Measurements from ENCODE around the gene NUDT2.
"Not testable (repeated sequence)": the region's sequence is repeated elsewhere in the genome, so short reads cannot be mapped to it uniquely, and the experiment has no call there.

The NUDT2 gene

DNA sequence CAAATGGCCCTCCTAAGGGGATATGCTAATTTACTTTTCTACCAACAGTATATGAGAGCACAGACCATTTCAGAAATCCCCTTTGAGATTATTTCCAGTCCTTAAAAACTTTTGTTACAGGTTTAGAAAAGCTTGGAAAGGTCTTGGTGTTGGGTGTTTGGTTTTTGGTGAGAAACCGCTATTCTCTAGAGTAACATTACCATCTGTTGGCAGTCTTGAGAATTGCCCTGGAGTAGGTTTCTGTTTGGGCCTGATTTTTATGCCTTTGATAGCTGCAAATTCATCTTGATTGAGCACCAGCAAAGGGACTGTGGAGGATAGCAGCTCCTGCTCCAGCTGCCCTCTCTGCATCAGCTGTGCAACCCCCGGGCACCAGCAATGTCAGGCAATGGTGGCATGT, 8.0 kb downstream of the NUDT2 start:
- no peak for DNase-seq

DNA sequence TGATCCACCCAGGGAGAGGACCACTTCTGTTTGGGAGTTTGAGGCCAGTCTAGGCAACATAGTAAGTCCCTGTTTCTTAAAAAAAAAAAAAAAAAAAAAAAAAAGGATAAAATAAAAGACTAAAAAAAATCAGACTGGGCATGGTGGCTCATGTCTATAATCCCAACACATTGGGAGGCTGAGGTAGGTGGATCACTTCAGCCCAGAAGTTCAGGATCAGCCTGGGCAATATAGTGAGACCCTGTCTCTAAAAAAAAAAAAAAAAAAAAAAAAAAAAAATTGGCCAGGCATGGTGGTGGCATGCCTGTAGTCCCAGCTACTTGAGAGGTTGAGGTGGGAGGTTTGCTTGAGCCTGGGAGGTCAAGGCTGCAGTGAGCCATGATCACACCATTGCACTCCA, 8.7 kb downstream of the NUDT2 start:
- not testable (repeated sequence) for DNase-seq

DNA sequence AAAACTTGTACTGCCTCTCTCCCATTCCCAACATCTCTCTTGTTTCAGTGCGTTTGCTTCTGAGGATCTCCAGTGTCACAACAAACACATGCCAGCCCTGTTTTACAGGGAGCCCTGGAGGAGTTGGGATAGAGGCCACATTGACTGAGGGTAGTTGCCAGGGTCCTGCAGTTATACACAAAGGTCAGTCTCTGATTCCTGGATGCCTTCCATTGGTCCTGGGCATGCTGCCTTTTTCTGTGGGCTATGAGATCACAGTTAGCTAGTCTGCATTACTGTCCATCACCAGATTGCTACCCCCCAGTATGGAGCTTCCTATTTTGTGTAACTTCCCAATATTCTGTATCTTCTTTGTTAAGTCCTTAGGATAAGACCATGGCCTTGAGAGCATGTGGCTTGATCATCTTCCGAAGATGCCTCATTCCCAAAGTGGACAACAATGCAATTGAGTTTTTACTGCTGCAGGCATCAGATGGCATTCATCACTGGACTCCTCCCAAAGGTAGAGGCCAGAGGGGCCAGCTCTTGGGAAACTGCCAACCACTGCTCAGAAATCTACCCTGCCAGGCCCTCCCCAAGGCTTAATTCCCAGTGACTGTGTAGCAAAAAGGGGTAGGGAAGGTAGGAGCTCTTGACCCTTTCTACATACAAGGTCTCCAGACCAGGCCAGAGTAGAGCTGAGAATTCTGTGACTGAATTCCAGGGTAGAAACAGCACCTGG, 9.5 kb downstream of the NUDT2 start:
- DNase-seq: no peak

DNA sequence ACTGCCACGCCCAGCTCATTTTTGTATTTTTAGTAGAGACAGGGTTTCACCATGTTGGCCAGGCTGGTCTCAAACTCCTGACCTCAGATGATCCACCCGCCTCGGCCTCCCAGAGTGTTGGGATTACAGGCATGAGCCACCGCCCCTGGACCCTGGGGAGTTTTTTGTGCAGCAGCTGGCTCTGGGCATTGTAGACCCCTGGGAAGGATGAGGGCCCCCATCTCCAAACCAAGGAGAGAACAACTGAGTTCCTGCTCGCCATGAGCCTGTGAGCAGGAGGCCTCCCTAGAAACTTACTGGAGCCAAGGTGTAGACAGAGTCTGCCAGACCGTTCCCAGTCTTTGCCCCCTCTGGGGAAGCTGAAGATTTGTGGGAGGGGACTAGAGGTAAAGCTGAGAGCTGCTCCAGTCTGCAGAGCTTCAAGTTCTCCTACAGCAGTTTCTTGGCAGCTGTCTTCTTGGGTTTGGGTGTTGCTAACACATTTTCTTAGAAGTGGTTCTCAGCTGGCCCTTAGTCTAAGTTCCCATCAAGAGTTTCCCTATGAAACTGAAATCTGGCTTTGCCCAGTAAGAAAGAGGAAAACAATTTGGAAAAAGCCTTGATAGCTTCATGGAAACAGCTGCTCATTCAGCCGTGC, 12.4 kb downstream of the NUDT2 start:
- no peak for DNase-seq

DNA sequence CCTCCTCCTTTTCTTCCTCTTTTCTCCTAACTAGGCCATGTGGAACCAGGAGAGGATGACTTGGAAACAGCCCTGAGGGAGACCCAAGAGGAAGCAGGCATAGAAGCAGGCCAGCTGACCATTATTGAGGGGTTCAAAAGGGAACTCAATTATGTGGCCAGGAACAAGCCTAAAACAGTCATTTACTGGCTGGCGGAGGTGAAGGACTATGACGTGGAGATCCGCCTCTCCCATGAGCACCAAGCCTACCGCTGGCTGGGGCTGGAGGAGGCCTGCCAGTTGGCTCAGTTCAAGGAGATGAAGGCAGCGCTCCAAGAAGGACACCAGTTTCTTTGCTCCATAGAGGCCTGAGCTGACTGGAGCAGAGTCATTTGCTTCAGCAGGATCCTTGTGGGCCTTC, 13.7 kb downstream of the NUDT2 start:
- no peak for DNase-seq

DNA sequence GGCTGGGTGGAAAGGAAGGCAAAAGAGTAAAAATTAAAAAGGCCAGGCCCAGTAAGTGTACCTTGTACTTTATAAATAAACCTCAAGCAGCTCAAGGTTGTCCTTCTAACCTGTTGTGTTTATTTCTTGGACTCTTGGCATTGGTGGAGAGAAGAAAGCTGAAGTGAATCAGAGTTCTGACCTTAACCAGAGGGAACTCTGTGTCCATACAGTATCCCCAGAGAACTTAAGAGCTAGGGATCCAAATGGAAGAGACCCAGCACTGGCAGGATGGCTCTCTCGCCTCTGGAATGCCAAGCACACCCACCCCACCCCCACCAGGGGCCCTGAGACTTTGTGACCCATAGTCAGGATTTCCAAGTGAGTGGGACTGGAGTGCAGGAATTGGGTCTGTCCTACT, 14.2 kb downstream of the NUDT2 start:
- DNase-seq: no peak

DNA sequence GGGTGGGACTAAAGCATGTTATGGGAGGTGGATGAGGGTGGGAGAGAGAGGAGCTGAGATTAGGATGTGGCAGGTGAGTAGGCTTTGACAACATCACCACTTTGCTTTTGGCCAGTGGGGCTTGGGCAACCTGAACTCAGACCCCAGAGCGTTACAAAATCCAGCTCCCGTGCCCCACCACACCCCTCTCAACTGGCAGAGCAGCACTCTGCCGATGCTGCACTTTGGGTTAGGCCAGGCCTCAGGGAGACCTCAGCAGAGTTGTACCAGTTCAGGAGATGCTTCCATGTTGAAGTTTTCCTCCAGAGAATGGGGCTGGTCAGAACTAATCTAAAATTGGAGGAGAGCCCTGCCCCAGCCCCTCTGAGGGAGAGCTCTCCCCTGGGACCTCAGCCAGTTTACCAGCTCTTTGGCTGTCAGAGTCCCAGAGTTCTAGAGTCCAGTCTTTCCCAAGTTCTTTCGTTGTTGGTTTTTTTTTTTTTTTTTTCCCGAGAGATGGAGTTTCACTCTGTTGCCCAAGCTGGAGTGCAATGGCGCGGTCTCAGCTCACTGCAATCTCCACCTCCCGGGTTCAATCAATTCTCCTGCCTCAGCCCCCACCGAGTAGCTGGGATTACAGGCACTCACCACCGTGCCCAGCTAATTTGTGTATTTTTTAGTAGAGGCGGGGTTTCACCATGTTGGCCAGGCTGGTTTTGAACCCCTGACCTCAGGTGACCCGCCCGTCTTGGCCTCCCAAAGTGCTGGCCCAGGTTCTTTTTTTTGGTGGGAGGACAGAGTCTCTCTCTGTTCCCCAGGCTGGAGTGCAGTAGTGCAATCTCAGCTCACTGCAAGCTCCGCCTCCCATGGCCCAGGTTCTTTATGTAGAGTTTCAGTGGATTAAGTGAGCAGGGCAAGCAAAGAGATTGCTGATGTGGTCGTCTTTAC, 17.8 kb downstream of the NUDT2 start:
- no peak for DNase-seq

DNA sequence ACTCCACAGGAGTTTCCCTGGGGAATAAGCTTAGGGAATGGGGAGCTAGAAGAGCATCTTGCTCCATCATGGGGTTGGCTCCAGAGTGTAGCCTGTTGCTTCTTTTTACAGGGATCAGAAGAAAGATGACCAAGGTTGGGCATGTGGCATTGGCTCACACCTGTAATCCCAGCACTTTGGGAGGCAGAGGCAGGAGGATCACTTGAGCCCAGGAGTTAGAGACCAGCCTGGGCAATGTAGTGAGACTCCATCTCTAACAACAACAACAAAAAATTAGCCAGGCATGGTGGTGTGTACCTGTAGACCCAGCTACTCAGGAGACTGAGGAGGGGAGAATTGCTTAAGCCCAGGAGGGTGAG, 18.4 kb downstream of the NUDT2 start:
- no peak for DNase-seq

DNA sequence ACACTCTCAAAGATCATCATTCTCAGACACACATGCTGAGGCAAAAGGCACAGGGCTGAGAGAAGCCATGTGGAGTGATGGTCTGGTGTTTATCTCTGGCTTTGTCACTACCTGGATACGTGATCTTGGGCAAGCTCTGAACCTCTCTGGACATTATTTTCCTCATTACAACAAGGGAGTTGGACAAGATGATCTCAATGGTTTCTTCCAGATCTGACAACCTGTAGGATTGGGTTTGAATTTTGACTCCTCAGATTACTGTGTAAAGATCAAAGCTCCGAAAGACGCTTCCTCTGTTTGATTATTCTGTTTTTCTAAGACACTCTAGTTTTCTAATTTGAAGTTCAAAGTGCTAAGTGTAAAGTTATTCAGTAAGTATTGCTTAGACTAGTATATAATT, 20.0 kb downstream of the NUDT2 start:
- DNase-seq: no peak

DNA sequence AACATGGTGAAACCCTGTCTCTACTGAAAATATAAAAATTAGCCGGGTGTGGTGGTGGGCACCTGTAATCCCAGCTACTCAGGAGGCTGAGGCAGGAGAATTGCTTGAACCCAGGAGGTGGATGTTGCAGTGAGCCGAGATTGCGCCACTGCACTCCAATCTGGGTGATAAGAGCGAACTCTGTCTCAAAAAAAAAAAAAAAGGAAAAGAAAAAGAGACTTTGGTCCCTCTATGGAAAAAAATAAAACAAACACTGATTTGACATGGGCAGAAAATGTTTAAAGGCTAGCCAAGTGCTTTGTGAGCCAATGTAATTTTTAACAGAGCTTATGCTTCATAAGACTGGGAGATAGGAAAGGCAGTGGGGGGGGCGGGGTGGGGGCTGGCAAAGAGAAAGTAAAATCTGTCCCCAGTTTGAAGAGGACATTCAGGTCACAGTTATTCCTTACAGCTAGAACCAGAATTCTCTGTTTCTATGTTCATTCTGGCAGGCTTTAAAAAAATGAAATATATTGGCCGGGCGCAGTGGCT, 22.8 kb downstream of the NUDT2 start:
- not testable (repeated sequence) for DNase-seq

DNA sequence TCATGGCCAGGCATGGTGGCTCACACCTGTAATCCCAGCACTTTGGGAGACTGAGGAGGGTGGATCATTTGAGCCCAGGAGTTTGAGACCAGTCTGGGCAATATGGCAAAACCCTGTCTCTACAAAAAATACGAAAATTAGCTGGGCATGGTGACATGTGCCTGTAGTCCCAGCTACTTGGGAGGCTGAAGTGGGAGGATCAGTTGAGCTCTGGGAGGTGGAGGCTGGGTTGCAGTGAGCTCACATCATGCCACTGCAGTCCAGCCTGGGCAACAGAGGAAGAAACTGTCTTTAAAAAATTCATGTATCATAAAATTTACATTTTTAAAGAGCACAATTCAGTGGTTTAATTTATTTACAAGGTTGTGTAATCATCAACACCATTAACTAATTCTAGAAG, 23.6 kb downstream of the NUDT2 start:
- not testable (repeated sequence) for DNase-seq

DNA sequence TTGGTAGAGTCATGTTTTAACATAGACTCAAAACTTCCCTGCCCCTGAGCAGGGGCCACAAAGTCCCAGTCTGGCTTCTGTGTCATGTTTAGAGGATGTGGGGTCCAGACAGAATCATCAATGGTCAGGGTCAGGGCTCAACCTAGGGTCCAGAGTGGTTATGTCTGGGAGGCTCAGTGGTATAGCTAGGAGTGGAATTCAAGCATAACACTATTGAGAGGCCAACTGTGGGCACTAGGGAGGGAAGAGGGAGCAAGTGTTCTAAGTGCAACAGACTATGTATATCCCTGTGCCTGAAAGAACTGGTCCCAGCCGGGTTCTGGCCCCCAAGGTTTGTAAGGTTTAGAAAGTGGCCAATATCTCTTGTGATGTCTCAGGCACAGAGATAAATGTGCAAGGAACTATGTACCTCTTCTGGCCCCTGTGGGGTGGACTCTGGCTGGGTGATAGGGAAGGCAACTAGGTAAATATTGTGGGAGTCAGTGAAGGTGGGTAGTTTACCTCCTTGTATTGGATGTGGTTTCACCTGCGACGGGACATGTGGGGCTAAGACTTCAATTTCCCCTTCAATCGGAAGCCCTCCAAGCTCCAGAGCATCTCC, 33.3 kb downstream of the NUDT2 start:
- no peak for DNase-seq

DNA sequence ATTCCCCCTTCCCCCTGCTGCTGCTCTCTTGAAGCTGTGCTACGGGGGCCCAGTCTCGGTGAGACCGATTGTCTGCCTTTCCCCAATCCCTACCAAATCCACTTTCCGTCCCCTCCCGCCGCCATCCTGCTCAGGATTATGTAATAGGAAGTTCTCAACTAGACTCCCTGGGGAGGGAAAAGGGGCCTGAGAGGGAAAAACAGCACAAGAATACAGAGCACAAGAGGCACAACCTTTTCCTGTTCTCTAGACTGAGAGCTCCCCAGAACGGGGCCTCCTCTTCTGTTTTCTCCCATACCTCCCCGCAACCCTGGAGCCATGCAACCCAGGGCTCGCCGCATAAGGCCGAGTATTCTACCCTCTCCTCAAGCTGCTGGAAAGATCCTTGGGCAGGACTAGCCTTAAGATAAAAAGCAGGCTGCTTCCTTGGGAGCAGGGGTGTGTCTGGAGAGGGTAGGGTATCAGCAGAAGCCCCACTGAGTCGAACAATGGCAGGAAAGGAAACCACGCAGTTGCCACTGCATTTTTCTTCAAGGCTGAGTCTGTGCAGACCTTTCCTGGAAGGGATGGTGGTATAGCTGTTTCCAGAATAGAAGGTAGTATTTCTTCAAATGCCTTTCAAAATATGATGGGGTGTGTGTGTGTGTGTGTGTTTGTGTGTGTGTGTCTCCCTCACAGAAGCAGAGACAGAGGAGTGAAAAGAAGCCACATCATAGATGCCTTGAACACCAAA, 34.4 kb downstream of the NUDT2 start:
- no peak for DNase-seq

DNA sequence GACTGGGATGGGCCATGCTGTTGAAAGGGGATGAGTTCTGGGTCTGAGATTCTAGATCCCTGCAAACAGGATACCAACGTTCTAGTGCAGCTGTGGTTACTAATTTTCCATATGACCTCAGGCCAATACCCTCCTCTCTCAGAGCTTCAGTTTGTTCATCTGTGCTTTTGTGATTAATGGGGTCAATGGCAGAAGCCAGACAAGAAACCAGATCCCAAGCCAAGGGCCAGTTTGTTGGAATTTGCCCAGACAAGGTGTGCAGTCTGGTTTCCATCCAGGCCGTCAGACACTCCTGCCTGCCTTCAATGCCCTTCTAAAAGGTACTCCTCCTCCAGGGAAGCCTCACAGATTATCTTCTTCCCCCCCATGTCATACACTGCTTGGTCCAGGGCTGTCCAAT, 35.9 kb downstream of the NUDT2 start:
- DNase-seq: no peak

DNA sequence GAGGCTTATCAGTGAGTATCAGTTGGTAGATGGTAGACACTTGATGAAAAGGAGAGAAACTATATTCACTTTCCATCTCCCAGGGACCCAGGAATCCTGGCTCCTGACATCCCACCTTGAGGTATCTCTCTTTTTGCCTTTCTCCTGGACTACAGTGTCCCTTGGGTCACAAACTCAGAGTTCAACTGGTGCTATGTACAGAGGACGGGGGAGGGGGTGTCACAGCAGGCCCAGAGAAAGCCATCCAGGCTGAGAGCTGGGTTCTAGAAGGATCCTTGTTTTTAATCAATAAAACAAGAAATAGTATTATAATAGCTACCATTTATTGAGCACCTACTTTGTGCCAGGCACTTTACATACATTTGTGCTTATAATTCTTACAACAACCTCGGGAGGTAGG, 37.0 kb downstream of the NUDT2 start:
- no peak for DNase-seq

DNA sequence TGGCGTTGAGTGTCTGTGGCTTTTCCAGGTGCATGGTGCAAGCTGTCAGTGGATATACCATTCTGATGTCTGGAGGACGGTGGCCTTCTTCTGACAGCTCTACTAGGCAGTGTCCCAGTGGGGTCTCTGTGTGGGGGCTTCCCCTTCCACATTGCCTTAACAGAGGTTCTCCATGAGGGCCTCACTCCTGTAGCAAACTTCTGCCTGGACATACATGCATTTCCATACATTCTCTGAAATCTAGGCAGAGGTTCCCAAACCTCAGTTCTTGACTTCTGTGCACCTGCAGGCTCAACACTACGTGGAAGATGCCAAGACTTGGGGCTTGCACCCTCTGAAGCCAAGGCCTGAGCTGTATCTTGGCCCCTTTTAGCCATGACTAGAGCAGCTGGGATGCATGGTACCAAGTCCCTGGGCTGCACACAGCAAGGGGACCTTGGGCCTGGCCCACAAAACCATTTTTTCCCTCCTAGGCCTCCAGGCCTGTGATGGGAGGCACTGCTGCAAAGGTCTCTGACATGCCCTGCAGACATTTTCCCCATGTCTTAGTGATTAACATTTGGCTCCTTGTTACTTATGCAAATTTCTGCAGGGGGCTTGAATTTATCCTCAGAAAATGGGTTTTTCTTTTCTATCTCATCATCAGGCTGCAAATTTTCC, 38.5 kb downstream of the NUDT2 start:
- DNase-seq: not testable (repeated sequence)

DNA sequence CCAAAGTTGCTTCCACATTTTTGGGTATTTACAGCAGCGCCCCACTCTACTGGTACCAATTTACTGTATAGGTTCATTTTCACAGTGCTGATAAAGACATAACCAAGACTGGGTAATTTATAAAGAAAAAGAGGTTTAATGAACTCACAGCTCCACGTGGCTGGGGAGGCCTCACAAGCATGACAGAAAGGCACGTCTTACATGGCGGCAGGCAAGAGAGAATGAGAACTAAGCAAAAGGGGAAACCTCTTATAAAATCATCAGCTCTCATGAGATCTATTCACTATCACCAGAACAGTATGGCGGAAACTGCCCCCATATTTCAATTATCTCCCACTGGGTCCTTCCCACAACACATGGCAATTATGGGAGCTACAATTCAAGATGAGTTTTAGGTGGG, 39.4 kb downstream of the NUDT2 start:
- not testable (repeated sequence) for DNase-seq

DNA sequence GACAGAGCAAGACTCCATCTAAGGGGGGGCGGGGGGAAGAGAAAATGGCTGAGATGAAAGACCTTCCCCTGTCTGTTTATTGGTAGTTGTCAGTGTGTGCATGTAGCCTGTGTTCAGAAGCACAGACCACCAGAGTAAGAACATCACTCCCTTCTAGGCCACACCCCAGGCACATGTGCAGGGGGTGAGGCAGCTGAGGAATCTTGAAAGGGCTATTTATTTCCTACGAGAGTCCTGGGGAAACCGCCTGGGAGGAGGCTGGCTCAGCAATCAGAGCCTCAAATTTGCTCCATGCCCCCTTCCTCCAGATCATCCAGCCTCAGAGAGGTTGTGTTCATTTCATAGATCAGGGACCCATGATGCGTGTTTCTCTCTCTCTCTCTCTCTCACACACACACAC, 40.3 kb downstream of the NUDT2 start:
- DNase-seq: no peak

DNA sequence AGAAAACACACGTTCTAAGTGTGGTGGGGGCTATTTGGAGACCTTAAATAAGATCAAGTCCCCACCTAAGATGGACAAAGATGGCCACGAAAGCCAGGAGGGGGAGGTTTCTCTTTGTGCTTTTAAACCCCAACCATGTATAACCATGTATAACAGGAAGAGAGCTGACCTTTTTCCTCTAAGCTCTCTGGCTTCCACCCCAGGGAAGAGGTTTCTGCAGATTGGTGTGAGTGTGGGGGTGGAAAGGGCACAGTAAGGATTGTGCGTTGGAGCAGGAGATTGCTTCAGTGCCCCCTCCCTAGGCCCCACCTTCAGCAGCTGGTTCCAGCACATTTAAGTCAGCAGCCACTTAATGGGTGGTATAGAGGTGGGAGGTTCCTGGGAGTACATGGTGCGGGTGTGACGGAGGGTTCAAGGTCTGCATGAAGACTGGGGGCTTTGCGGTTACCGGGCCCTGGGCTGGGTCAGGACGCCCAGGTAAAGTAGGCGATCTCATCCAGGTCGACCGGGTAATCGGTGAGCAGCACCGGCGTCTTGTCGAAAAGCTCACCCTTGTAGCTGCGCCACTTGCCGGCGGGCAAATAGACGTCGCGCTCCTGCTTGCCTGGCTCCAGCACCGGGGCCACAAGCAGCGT, 41.1 kb downstream of the NUDT2 start:
- no peak for DNase-seq

DNA sequence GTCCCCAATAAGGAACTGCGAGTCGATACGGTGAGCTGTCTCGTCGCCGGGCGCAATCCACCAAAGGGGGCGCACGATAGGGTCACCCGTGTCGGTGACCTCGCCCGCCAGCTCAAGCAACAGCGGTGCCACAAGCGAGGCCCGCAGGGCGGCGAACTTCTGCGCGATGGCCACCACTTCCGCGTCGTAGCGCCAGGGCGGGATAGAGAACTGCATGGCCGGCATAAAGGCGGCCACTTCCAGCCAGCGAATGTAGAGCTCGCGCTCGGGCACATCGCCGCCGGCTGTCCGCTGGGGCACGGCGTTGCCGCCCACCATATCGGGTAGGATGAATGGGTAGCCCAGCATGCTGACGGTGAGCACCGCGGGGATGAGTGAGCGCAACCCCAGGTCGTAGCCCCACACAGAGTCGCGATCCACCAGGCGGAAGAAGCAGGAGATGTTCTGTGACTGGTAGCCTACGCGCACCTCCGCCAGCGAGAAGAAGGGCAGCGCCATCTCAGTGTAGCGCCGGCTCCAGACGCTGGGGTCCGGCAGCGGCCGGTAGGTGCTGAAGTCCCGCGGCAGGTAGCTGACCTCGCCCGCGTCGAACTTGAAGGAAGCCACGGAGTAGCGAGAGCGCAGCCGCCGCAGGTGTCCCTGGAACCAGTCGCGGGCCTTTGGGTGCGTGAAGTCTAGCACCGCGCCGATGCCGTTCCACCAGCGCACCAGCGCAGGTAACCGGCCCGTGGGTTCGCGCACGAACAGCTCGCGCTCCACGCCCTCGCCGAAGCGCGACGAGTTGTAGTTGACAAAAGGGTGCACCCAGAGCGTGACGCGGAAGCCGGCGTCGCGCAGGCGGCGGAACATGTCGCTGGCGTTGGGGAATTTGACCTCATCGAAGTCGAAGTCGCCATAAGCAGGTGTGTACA, 41.9 kb downstream of the NUDT2 start:
- DNase-seq: no peak

All from activated CD4-positive, alpha-beta T cell treated with anti-CD3 and anti-CD28 coated beads for 1 hour (primary cell).